Neural cell (in vitro differentiated cells): ENCODE measurements around the gene ARMC9. TPM values are rescaled to one million over a fixed set of nuclear protein-coding genes. Genes with fewer than 3 reads are reported as not detected.

Experiments
- H2AFZ ChIP-seq: fragments of 200-600, 300-800 bp; sonication (generic), shearing (Covaris generic); 2 replicates; pipeline ENCODE4 v1.6.0; 2014; ENCODE audit warnings: low read depth, mild to moderate bottlenecking, antibody characterized with exemption, low read length, moderate library complexity
- H3F3A ChIP-seq: fragments of 200-600 bp; shearing (Covaris generic); 2 replicates; pipeline ENCODE4 v1.6.1; 2016; ENCODE audit warnings: mild to moderate bottlenecking, moderate library complexity, mixed read lengths, antibody characterized with exemption, low read length; ENCODE audit not compliant: insufficient read depth, poor library complexity, severe bottlenecking
- H3K27ac ChIP-seq: fragments of 200-600, 300-800 bp; sonication (generic), shearing (Covaris generic); 2 replicates; pipeline ENCODE4 v1.5.1; 2014; ENCODE audit warnings: mild to moderate bottlenecking, low read length, moderate library complexity
- H3K27me3 ChIP-seq: fragments of 300-800, 200-600 bp; sonication (generic), shearing (Covaris generic); 2 replicates; pipeline ENCODE4 v1.6.0; 2014; ENCODE audit warnings: mild to moderate bottlenecking, low read depth, low read length, moderate library complexity; ENCODE audit not compliant: insufficient read depth
- H3K36me3 ChIP-seq: fragments of 300-800, 200-600 bp; sonication (generic), shearing (Covaris generic); 2 replicates; pipeline ENCODE4 v1.5.1; 2014; ENCODE audit warnings: mild to moderate bottlenecking, antibody characterized with exemption, low read length, moderate library complexity; ENCODE audit not compliant: insufficient read depth
- H3K4me2 ChIP-seq: fragments of 300-800, 200-600 bp; sonication (generic), shearing (Covaris generic); 2 replicates; pipeline ENCODE4 v1.6.0; 2014; ENCODE audit warnings: mild to moderate bottlenecking, low read length
- H3K4me3 ChIP-seq: fragments of 300-800, 200-600 bp; sonication (generic), shearing (Covaris generic); 2 replicates; pipeline ENCODE4 v1.5.1; 2014; ENCODE audit warnings: mild to moderate bottlenecking, low read length, moderate library complexity
- H3K79me2 ChIP-seq: fragments of 200-600 bp; shearing (Covaris generic); replicated peaks from 2 replicates; pipeline ENCODE4 v1.6.0; 2014; ENCODE audit warnings: mild to moderate bottlenecking, low read length, moderate library complexity; ENCODE audit not compliant: insufficient read depth
- H3K9ac ChIP-seq: fragments of 300-800, 200-600 bp; sonication (generic), shearing (Covaris generic); 2 replicates; pipeline ENCODE4 v1.6.1; 2016; ENCODE audit warnings: mild to moderate bottlenecking, low read length, mixed read lengths
- H3K9me2 ChIP-seq: fragments of 200-600 bp; shearing (Covaris generic); 2 replicates; pipeline ENCODE4 v1.6.1; 2016; ENCODE audit warnings: mild to moderate bottlenecking, low read length, mixed read lengths; ENCODE audit not compliant: insufficient read depth
- H3K9me3 ChIP-seq: fragments of 200-600, 300-800 bp; sonication (generic), shearing (Covaris generic); 2 replicates; pipeline ENCODE4 v1.6.1; 2016; ENCODE audit warnings: mild to moderate bottlenecking, mixed run types, low read length, moderate library complexity, mixed read lengths
- H4K20me1 ChIP-seq: fragments of 200-600 bp; shearing (Covaris generic); 2 replicates; pipeline ENCODE4 v1.6.1; 2016; ENCODE audit warnings: mild to moderate bottlenecking, mixed run types; ENCODE audit not compliant: insufficient read depth
- EP300 ChIP-seq: fragments of 450-650 bp; conservative IDR thresholded peaks from 2 replicates; pipeline ENCODE4 v1.6.1; 2014; ENCODE audit warnings: antibody characterized with exemption, mild to moderate bottlenecking, moderate library complexity; ENCODE audit not compliant: poor library complexity, severe bottlenecking
- EZH2 ChIP-seq: fragments of 200-600, 300-800 bp; shearing (Covaris generic), sonication (generic); IDR thresholded peaks from 2 replicates; pipeline ENCODE4 v1.6.1; 2014; ENCODE audit warnings: antibody characterized with exemption, low read length, borderline replicate concordance, mild to moderate bottlenecking; ENCODE audit not compliant: insufficient read depth, poor library complexity, severe bottlenecking
- MXI1 ChIP-seq: fragments of 450-650 bp; conservative IDR thresholded peaks from 2 replicates; pipeline ENCODE4 v1.6.1; 2014; ENCODE audit warnings: antibody characterized with exemption, mild to moderate bottlenecking; ENCODE audit not compliant: poor library complexity, severe bottlenecking
- POLR2AphosphoS5 ChIP-seq: IDR thresholded peaks from 2 replicates; pipeline ENCODE4 v1.6.1; 2012
- RAD21 ChIP-seq: fragments of 450-650 bp; conservative IDR thresholded peaks from 2 replicates; pipeline ENCODE4 v1.6.1; 2014; ENCODE audit warnings: antibody characterized with exemption, mild to moderate bottlenecking, moderate library complexity
- SMC3 ChIP-seq: fragments of 450-650 bp; conservative IDR thresholded peaks from 2 replicates; pipeline ENCODE4 v1.6.1; 2014; ENCODE audit warnings: antibody characterized with exemption, mild to moderate bottlenecking, moderate library complexity; ENCODE audit not compliant: poor library complexity
- TAF1 ChIP-seq: IDR thresholded peaks from 2 replicates; pipeline ENCODE4 v1.6.1; 2012; ENCODE audit warnings: low read depth
- polyA plus RNA-seq: library from polyadenylated mRNA; depleted of rRNA; stranded (reverse); fragments of >200 nt; gene quantifications from 2 replicates; pipeline ENCODE4 v1.2.3, GENCODE V29; 2014
- TF ChIP-seq, protein P1 (sequence below): fragments of 450-650 bp; IDR thresholded peaks from 2 replicates; pipeline ENCODE4 v1.5.1; 2014; ENCODE audit warnings: antibody characterized with exemption, mild to moderate bottlenecking, moderate library complexity; ENCODE audit not compliant: poor library complexity, severe bottlenecking
- TF ChIP-seq, protein P2 (sequence below): IDR thresholded peaks from 2 replicates; pipeline ENCODE4 v1.6.1; 2012; ENCODE audit warnings: borderline replicate concordance

Gene ARMC9
- polyA plus RNA-seq, 1 donor from 2014 or later: 13.9 TPM

DNA sequence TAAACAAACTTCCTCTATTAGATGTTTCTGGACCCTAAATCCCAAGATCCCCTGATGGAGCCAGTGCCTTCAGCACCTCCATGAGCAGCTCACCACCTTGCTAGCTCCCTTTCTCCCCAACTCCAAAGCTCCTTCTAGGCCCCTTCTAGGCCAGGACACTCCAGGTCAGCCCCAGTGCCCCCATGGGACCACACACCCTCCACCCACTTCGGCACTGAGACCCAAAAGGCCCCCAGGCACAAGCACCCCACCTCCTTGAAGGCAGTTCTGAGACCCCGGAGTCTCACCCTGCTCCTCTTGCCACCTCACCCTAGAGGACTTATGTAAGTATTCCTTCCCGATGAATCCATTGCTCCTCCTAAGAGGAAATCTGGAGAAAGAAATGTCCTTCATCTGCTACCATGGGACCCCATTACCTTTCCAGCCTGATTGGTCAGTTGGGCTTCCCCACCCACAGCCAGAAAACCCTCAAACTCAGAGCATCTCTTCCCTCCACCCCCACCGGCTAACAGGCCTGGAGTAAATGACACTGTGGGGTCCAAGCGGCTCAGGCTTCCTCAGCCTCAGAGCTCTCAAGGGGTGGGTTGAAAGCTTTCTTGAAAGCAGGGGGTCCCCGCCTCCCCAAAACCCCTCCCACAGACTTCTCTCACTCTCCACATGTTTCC, 9.8 kb upstream of the ARMC9 start:
- Histone ChIP-seq H3K27me3 (no peaks in the 10 kb centered on the region), H3K4me3 (no peak overlapping the region), H3K4me2 (no peak overlapping the region), H2AFZ (no peak overlapping the region), H3K9ac (no peak overlapping the region), H3K9me2 (no peaks in the 10 kb centered on the region), H3K79me2 (no peaks in the 10 kb centered on the region), H3K9me3 (no peaks in the 10 kb centered on the region), H3F3A (no peaks in the 10 kb centered on the region), H3K36me3 (no peaks in the 10 kb centered on the region), H4K20me1 (no peaks in the 10 kb centered on the region), H3K27ac (no peak overlapping the region)
- TF ChIP-seq RAD21 (no peak), EZH2 (no peak), SMC3 (no peak)
- TF ChIP-seq, protein P1, sequence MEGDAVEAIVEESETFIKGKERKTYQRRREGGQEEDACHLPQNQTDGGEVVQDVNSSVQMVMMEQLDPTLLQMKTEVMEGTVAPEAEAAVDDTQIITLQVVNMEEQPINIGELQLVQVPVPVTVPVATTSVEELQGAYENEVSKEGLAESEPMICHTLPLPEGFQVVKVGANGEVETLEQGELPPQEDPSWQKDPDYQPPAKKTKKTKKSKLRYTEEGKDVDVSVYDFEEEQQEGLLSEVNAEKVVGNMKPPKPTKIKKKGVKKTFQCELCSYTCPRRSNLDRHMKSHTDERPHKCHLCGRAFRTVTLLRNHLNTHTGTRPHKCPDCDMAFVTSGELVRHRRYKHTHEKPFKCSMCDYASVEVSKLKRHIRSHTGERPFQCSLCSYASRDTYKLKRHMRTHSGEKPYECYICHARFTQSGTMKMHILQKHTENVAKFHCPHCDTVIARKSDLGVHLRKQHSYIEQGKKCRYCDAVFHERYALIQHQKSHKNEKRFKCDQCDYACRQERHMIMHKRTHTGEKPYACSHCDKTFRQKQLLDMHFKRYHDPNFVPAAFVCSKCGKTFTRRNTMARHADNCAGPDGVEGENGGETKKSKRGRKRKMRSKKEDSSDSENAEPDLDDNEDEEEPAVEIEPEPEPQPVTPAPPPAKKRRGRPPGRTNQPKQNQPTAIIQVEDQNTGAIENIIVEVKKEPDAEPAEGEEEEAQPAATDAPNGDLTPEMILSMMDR: no peak

DNA sequence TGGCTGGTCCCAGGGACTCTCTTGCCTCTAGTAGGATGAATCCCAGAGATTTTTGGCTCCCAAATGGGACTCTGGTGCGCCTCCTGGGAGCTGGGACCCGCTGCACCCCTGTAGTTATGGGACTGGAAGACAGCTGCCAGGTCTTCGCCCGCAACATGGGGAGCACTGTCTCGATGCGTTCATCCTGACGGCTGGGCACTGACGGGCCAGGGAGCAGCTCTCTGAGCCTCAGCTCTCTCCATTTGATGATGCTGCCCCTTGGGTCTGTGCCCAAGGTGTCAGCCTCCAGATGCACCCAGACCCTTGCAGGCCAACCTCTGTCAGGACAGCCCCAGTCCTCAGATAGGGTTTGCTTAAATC, 9.3 kb upstream of the ARMC9 start:
- H3K9me2 ChIP-seq: no peaks in the 10 kb centered on the region
- H3K9me3 ChIP-seq: no peaks in the 10 kb centered on the region
- no peak overlapping the region for H3K4me3 ChIP-seq
- no peaks in the 10 kb centered on the region for H3K36me3 ChIP-seq
- no peak overlapping the region for H2AFZ ChIP-seq
- no peaks in the 10 kb centered on the region for H3K79me2 ChIP-seq
- no peaks in the 10 kb centered on the region for H3K27me3 ChIP-seq
- H3F3A ChIP-seq: no peaks in the 10 kb centered on the region
- H4K20me1 ChIP-seq: no peaks in the 10 kb centered on the region
- no peak overlapping the region for H3K4me2 ChIP-seq
- TF ChIP-seq TAF1 (no peak), EZH2 (no peak), EP300 (no peak), POLR2AphosphoS5 (no peak)
- TF ChIP-seq, protein P1: no peak
- no peak overlapping the region for H3K9ac ChIP-seq
- H3K27ac ChIP-seq: no peak overlapping the region

DNA sequence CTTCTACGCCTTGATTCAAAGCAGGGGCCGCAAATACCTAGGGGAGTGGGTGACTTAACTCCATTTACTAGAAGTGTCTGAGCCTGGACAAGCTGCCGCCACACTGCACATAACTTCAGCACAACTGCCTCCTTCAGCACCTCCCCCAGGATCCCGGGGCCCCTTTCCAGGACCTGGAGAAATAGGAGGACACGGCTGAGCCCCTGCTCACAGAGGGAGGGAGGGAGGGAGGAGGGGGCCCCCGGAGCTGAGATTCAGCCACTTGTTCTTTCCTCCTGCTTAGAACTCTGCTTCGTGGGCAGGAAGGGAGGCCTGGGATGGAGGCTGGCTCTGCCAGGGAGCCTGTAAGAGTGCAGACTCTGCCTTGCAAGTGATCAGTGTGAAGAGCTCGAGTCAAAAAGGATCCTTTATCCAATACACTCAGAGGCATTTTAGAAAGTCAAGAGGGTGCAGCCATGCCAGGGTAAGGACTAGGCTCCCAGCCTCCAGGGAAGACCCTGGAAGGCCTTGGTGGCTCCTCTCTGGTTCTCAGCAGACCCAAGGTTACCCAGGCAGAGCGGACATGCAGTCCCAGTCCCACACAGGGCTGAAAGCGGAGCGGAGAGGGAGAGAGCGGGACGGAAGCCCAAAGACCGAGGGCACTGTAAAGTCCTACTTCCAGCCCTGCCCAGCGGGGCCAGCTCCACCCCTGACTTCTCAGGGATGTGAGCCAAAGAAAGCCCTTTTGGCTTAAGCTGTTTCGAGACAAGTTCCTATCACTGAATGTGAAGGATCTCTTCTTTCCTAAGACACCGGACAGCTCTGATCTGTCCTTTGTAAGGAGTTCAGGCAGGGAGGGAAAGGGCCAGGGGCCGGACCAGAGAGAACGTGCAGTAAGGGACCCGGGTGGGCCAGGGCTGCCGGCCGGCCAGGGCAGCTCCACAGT, 8.6 kb upstream of the ARMC9 start:
- H3K36me3 ChIP-seq: no peaks in the 10 kb centered on the region
- no peaks in the 10 kb centered on the region for H4K20me1 ChIP-seq
- no peak overlapping the region for H3K27ac ChIP-seq
- no peaks in the 10 kb centered on the region for H3K27me3 ChIP-seq
- no peak overlapping the region for H3K4me2 ChIP-seq
- H3K9me2 ChIP-seq: no peaks in the 10 kb centered on the region
- no peak overlapping the region for H2AFZ ChIP-seq
- H3K9ac ChIP-seq: no peak overlapping the region
- TF ChIP-seq, protein P2, sequence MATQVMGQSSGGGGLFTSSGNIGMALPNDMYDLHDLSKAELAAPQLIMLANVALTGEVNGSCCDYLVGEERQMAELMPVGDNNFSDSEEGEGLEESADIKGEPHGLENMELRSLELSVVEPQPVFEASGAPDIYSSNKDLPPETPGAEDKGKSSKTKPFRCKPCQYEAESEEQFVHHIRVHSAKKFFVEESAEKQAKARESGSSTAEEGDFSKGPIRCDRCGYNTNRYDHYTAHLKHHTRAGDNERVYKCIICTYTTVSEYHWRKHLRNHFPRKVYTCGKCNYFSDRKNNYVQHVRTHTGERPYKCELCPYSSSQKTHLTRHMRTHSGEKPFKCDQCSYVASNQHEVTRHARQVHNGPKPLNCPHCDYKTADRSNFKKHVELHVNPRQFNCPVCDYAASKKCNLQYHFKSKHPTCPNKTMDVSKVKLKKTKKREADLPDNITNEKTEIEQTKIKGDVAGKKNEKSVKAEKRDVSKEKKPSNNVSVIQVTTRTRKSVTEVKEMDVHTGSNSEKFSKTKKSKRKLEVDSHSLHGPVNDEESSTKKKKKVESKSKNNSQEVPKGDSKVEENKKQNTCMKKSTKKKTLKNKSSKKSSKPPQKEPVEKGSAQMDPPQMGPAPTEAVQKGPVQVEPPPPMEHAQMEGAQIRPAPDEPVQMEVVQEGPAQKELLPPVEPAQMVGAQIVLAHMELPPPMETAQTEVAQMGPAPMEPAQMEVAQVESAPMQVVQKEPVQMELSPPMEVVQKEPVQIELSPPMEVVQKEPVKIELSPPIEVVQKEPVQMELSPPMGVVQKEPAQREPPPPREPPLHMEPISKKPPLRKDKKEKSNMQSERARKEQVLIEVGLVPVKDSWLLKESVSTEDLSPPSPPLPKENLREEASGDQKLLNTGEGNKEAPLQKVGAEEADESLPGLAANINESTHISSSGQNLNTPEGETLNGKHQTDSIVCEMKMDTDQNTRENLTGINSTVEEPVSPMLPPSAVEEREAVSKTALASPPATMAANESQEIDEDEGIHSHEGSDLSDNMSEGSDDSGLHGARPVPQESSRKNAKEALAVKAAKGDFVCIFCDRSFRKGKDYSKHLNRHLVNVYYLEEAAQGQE: no peak
- no peak for TF ChIP-seq POLR2AphosphoS5
- TF ChIP-seq RAD21: no peak
- TF ChIP-seq TAF1: no peak
- TF ChIP-seq MXI1: no peak
- TF ChIP-seq, protein P1: no peak
- no peak for TF ChIP-seq EP300
- no peak for TF ChIP-seq SMC3
- H3K4me3 ChIP-seq: no peak overlapping the region
- H3K79me2 ChIP-seq: no peaks in the 10 kb centered on the region
- no peaks in the 10 kb centered on the region for H3K9me3 ChIP-seq
- no peaks in the 10 kb centered on the region for H3F3A ChIP-seq
